HG03558 (cell line): ENCODE measurements around the gene ZNF274.
A peak's percentile ranks its signal among the peaks of the same experiment; 100 is the strongest.
"Not testable (repeated sequence)": the region's sequence is repeated elsewhere in the genome, so short reads cannot be mapped to it uniquely, and the experiment has no call there.

Source experiments
- ATAC-seq: cut with Tn5 transposase; IDR thresholded peaks from one replicate; pipeline ENCODE4 v1.9.1; 2021; ENCODE audit warnings: moderate number of reproducible peaks; ENCODE audit not compliant: unreplicated experiment; ENCODE audit errors: extremely low read depth

ZNF274 gene

GRCh38 chr19:58209577-58209976 lies 26.7 kb downstream of the ZNF274 start:
- no peak for ATAC-seq

DNA sequence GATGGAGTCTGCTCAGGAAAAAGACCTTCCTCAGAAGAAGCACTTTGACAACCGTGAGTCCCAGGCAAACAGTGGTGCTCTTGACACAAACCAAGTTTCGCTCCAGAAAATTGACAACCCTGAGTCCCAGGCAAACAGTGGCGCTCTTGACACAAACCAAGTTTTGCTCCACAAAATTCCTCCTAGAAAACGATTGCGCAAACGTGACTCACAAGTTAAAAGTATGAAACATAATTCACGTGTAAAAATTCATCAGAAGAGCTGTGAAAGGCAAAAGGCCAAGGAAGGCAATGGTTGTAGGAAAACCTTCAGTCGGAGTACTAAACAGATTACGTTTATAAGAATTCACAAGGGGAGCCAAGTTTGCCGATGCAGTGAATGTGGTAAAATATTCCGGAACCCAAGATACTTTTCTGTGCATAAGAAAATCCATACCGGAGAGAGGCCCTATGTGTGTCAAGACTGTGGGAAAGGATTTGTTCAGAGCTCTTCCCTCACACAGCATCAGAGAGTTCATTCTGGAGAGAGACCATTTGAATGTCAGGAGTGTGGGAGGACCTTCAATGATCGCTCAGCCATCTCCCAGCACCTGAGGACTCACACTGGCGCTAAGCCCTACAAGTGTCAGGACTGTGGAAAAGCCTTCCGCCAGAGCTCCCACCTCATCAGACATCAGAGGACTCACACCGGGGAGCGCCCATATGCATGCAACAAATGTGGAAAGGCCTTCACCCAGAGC lies 29.6 kb downstream of the ZNF274 start:
- ATAC-seq, result no peak

DNA sequence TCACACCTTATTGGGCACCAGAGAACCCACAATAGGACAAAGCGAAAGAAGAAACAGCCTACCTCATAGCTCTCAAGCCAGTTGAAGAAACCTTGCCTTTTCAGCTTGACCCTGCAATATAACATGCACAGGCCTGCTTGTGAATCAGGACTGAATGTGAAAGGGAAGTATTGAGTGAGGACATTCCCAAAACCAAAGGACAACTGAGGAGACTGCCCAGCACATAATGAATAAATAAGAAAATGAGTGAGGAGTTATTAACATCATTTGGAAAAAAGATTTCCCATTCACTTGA lies 30.2 kb downstream of the ZNF274 start:
- ATAC-seq, result no peak

DNA sequence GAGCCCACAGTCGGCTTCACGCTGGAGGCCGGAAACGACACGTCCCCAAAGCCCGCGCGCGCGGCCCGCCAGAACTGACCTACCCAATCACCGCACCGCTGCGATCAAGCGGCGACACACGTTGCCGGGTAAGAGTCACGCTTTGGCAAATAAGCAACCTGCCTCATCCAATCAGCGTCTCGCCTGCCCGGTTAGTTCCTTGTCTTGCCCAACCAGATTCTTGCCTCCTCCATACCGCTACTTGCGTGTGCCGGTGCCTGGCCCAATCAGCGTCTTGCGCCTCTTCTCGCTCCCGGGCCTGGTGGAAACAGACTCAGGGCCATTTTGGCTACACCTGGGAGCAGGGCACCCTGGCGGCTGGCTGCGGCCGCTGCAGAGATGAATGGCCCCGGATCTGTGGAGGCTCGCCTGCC lies 34.2 kb downstream of the ZNF274 start:
- ATAC-seq, result no peak

DNA sequence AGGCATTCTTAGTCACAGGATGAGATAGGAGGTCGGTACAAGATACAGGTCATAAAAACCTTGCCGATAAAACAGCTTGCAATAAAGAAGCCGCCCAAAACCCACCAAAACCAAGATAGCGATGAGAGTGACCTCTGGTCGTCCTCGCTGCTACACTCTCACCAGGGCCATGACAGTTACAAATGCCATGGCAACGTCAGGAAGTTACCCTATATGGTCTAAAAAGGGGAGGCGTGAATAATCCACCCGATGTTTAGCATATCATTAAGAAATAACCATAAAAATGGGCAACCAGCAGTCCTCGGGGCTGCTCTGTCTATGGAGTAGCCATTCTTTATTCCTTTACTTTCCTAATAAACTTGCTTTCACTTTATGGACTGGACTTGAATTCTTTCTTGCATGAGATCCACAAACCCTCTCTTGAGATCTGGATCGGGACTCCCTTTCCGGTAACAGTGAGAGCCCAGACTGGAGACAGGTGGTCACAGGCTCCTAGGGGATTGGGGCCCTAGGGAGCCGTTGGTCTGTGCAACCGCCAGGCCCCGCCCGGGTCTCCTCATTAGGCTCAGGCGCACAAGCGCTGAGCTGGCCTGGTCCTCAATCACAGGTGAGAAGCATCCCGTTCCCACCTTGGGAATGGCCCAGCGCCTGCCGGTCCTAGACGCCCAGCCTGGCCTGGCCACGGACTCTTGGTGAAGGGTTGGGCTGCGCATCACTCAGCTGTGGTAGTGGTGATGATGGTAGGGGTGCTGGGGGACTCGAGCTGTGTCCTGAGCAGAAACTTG lies 34.9 kb downstream of the ZNF274 start:
- no peak for ATAC-seq

- no peak for ATAC-seq
These were observed 36.0 kb downstream of the ZNF274 start for GRCh38 chr19:58218899-58219298.

- no peak for ATAC-seq
These were observed 45.2 kb downstream of the ZNF274 start for GRCh38 chr19:58227964-58228584.

GRCh38 chr19:58228585-58229254 lies 45.9 kb downstream of the ZNF274 start, which contains the start of gene ZNF544:
ZNF544 (plus strand) TSS chr19:58228914; CDS start chr19:58244024, 15,110 bp downstream.
- peak; percentile 67 for ATAC-seq

DNA sequence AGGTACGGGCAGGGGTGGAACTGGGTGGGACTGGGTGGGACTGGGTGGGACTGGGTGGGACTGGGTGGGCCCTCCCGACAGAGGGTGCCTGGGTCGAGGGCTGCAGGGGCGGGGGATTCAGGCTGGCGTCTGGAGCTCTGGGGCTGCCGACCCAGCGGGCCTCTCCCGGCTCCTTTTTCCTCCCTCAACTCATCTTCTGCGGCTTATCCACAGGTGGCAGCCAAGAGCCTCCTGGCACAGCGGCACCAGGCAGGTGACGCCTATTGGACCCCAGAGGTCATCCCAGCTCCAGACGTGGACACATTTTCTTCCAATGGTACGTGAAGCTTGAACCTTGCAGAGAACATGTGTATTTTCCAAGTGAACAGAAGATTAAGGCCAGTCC lies 46.4 kb downstream of the ZNF274 start:
- ATAC-seq, result no peak

GRCh38 chr19:58237324-58237723 lies 54.5 kb downstream of the ZNF274 start:
- no peak for ATAC-seq

DNA sequence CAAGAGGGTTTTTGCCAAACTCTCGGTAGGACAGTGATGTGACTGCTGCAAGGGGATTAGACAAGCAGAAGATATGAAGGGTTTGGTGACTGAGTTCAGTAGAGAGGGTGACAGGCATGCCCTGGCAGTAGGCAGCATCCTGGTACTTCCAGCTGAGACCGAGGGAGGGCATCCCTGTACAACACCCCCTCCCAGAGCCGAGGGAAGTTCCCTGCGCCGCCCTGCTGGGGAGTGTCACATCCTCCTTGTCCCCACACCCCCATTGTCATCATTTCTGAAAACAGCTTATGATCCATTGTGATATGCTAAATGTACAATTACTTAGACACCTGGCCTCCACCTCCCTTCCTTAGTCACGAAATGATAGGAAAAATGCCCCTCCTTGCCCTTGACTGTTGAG lies 60.5 kb downstream of the ZNF274 start:
- no peak for ATAC-seq

DNA sequence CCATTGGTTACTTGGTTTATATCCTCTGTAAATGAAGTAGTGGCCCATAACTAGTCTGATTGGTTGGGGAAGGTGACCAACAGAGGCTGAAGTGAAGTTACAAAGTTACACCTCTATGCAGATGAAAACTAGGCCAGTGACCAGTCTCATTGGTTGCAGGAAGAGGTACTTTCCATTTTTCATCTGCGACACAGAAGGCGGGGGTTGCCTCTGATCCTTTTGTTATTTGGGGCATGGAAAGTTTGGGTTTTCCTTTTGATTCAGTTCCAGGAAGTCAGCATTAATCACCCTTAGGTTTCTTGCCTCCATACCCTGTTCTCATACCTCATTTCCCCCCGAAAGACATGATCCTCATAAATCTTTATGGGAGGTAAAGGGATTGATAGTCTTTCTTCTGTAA lies 66.0 kb downstream of the ZNF274 start:
- no peak for ATAC-seq

- ATAC-seq, result no peak
These were observed 69.3 kb downstream of the ZNF274 start for GRCh38 chr19:58252102-58252685.

GRCh38 chr19:58258259-58258658 lies 75.4 kb downstream of the ZNF274 start:
- ATAC-seq, result not testable (repeated sequence)

DNA sequence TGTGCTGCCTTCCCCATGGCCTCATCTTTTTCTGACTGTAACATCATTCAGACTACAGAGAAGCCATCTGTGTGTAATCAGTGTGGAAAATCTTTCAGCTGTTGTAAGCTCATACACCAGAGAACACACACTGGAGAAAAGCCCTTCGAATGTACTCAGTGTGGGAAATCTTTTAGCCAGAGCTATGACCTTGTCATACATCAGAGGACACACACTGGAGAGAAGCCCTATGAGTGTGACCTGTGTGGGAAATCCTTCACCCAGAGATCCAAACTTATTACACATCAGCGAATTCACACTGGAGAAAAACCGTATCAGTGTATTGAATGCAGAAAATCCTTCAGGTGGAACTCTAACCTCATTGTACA lies 78.7 kb downstream of the ZNF274 start:
- no peak for ATAC-seq

GRCh38 chr19:58261968-58262921 lies 79.4 kb downstream of the ZNF274 start:
- ATAC-seq, result no peak

GRCh38 chr19:58262922-58263296 lies 80.0 kb downstream of the ZNF274 start:
- ATAC-seq, result no peak
